NT2/D1 (cell line): Measurements from ENCODE around the gene HCN2.
"Not testable (repeated sequence)": the region's sequence is repeated elsewhere in the genome, so short reads cannot be mapped to it uniquely, and the experiment has no call there.

Source experiments
- DNase-seq: peaks from one replicate; pipeline ENCODE4 v3.0.0-alpha.2; 2011; ENCODE audit warnings: low read depth, low spot score
- H3K27me3 ChIP-seq: 2 replicates; pipeline ENCODE4 v1.6.0; 2011; ENCODE audit warnings: mild to moderate bottlenecking; ENCODE audit not compliant: insufficient read length, insufficient read depth
- H3K36me3 ChIP-seq: 2 replicates; pipeline ENCODE4 v1.6.1; 2011; ENCODE audit warnings: mild to moderate bottlenecking, low read length, mixed read lengths; ENCODE audit not compliant: insufficient read depth, insufficient read length
- H3K4me1 ChIP-seq: 2 replicates; pipeline ENCODE4 v1.5.1; 2011; ENCODE audit not compliant: insufficient read depth, insufficient read length
- H3K4me3 ChIP-seq: 2 replicates; pipeline ENCODE4 v1.5.1; 2011; ENCODE audit warnings: low read depth; ENCODE audit not compliant: insufficient read length
- H3K9ac ChIP-seq: 2 replicates; pipeline ENCODE4 v1.6.0; 2011; ENCODE audit warnings: low read depth; ENCODE audit not compliant: insufficient read length
- H3K9me3 ChIP-seq: 2 replicates; pipeline ENCODE4 v1.5.1; 2011; ENCODE audit warnings: mild to moderate bottlenecking, low read length; ENCODE audit not compliant: insufficient read depth
- SUZ12 ChIP-seq: IDR thresholded peaks from 2 replicates; pipeline ENCODE4 v1.6.1; 2011; ENCODE audit not compliant: insufficient read length, insufficient read depth; ENCODE audit errors: extremely low read depth
- YY1 ChIP-seq: IDR thresholded peaks from 2 replicates; pipeline ENCODE4 v1.6.1; 2011; ENCODE audit not compliant: insufficient read length, insufficient read depth
- ZNF274 ChIP-seq: IDR thresholded peaks from 2 replicates; pipeline ENCODE4 v1.6.1; 2011; ENCODE audit warnings: mild to moderate bottlenecking, low read depth, low read length

The HCN2 gene

DNA sequence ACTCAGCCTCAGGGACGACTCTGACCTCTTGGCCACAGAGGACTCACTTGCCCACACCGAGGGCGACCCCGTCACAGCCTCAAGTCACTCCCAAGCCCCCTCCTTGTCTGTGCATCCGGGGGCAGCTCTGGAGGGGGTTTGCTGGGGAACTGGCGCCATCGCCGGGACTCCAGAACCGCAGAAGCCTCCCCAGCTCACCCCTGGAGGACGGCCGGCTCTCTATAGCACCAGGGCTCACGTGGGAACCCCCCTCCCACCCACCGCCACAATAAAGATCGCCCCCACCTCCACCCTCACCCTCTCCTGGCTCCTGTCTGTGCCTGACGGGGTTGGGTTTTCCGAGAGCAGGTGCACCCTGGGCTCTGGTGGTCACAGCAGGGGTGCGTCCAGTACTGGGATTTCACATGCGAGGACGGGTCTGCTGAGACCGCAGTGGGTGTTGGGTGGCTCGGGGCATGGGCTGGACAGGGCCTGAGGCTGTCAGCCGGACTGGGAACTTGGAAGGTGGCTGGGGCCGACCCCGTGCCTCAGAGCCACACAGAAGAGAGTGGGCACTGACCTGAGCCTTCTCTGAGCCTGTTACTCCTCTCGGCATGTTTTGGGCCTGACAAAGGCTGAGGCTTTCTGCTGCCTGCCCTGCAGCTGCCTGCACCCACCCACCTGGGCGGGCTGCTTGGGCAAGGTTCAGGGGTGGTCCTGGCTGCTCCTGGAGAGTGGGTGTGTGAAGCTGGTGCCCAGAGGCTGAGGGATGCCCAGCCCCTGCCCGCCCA is 6.3 kb upstream of the HCN2 start:
- no peaks in the 10 kb centered on the region for H3K9me3 ChIP-seq
- peak overlapping the region; percentile 27 for H3K9ac ChIP-seq

DNA sequence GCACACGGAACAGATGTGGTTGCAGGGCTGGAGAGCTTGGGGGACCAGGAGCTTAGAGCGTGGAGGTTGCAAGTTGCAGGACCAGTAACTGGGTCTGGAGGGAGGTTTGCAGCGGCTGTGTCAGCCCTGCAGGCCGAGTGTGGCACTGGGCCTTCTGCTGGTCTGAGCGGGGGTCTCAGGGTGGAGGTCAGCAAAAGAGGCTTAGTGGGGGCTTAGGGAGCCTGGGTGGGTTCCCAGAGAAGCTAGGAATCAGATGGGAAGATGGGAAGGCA is 5.8 kb upstream of the HCN2 start:
- peaks cover 49% of the 10 kb centered on the region for H3K36me3 ChIP-seq
- H3K4me1 ChIP-seq, result peaks cover 29% of the 10 kb centered on the region
- no peak for DNase-seq
- peaks cover 8% of the 10 kb centered on the region for H3K27me3 ChIP-seq
- H3K9ac ChIP-seq, result peak overlapping the region; percentile 27
- TF ChIP-seq SUZ12, result no peak
- TF ChIP-seq YY1, result no peak
- TF ChIP-seq ZNF274, result no peak
- H3K9me3 ChIP-seq, result no peaks in the 10 kb centered on the region
- no peak overlapping the region for H3K4me3 ChIP-seq

More for the DNA sequence above, 6.3 kb upstream of the HCN2 start:
- no peak overlapping the region for H3K4me3 ChIP-seq
- H3K36me3 ChIP-seq, result peaks cover 52% of the 10 kb centered on the region
- H3K27me3 ChIP-seq, result peaks cover 3% of the 10 kb centered on the region
- DNase-seq, result no peak
- TF ChIP-seq ZNF274 (no peak), SUZ12 (no peak), YY1 (no peak)
- H3K4me1 ChIP-seq, result peaks cover 24% of the 10 kb centered on the region

DNA sequence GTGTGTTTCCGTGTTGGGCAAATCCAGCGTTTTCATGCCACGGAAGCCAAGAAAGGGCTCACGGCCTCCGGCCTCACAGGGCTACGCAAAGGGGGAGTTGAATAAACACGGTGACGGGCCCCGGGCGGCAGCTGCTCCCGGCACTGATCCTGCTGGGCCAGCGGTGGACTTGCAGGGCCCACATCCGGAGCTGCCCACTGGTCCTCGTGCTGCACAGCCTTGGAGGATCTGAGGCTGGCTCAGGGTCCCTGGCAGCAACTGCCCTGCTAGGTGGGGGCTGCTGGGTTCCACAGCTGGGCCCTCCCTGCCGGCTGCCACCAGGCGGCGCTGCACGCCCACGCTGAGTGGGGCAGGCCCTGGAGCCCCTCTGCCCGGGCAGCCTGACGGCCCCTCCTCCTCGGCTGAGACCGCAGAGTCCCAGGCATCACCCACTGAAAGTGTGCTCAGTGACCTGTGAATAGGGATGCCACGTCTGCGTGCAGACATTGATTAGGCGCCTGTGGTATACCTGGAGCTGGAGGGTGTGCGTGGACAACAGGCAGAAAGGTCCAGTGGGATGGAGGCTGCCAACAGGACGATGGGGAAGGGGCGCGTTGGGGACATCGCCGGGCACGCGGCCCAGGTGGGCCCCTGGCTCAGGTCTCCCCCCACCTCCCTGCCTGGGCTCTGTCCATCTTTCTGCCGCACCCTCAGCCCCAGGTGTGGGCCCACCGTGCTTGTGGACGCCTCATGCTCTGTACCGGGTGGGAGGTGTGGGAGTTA is 5.3 kb upstream of the HCN2 start:
- peak; percentile 54 for DNase-seq
- Histone ChIP-seq H3K36me3 (peaks cover 44% of the 10 kb centered on the region), H3K4me1 (peaks cover 28% of the 10 kb centered on the region), H3K4me3 (no peak overlapping the region), H3K9me3 (no peaks in the 10 kb centered on the region), H3K9ac (peak overlapping the region; percentile 27), H3K27me3 (peaks cover 14% of the 10 kb centered on the region)
- TF ChIP-seq SUZ12 (no peak), YY1 (no peak), ZNF274 (no peak)

DNA sequence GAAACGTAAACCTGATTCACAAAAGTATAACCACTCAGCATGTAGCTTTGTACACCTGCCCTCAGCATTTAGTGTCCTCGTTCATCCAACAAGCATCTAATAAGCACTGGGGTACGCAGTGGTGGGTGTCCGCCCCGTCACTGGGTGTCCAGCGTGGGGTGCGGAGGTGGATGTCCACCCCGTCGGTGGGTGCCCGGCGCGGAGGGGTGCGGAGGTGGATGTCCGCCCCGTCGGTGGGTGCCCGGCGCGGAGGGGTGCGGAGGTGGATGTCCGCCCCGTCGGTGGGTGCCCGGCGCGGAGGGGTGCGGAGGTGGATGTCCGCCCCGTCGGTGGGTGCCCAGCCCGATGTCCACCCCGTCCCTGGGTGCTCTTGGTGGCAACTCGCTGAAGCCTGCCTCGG is 4.5 kb upstream of the HCN2 start:
- H3K4me3 ChIP-seq, DNase-seq, H3K9me3 ChIP-seq, H3K9ac ChIP-seq: not testable (repeated sequence)
- H3K4me1 ChIP-seq, result peaks cover 27% of the 10 kb centered on the region
- peaks cover 14% of the 10 kb centered on the region for H3K27me3 ChIP-seq
- peaks cover 36% of the 10 kb centered on the region for H3K36me3 ChIP-seq

DNA sequence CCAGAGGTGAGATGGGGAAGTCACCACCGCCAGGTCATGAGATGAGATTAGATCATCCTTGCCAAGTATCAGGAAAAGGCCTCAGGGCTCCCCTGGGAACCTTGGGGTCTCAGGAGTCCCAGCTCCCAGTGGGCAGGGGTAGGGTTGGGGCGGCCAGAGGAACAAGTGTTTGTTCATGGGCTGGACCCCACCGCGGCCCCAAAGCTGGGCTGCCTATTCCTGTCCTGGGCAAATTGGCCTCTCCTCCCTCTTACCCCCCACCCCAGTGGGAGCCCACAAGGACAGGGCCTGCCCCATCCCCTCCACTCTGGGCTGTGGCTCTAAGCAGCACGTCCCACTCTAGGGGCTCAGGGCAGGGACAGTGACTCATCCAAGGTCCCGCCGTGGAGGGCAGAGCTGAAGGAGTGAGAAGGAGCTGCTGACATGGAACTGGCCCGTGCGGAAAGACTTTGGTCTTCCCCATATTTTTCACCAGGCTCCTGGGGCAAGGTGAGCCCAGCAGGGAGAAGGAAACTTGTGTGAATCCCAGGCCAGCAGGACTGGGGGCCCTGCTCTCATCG is 4.0 kb upstream of the HCN2 start:
- Histone ChIP-seq H3K9me3 (no peaks in the 10 kb centered on the region), H3K4me3 (no peak overlapping the region), H3K36me3 (peaks cover 31% of the 10 kb centered on the region), H3K27me3 (peaks cover 19% of the 10 kb centered on the region), H3K4me1 (peaks cover 25% of the 10 kb centered on the region), H3K9ac (peak overlapping the region; percentile 0)
- TF ChIP-seq ZNF274, result no peak
- no peak for TF ChIP-seq SUZ12
- no peak for TF ChIP-seq YY1
- DNase-seq, result no peak

DNA sequence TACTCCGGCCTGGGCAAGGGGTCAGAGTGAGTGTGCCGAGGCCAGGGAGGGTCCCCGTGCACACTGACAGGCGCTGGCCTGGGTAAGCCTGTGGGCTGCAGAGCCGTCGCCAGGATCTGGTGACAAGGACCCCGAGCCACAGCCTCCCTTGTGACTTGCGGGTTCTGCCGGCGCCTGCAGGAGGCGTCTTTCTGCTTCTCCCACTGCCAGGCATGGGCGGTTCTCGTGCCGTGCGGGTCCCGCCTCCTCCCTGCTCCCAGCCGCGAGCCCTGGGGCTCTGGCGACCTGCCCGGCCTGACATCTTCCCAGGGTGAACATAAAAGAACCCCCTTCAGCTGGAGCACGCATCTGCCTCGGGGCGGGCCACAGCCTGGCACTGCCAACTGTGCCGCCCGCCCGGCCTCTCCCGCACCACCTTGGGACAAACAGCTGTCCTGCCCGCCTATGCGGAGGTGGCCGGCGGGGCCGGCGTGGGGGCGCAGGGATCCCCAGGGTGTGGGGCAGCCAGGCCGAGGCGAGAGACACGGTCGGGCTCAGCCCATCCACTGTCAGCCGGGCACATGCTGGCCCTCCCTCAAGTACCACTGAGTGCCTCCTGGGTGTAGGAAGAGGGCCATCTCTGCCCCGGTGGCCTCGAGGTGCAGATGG is 1.5 kb upstream of the HCN2 start:
- Histone ChIP-seq H3K9me3 (no peaks in the 10 kb centered on the region), H3K4me3 (no peak overlapping the region), H3K36me3 (peaks cover 12% of the 10 kb centered on the region), H3K9ac (peak overlapping the region; percentile 42), H3K4me1 (peaks cover 37% of the 10 kb centered on the region), H3K27me3 (peaks cover 43% of the 10 kb centered on the region)
- DNase-seq, result peak; percentile 75
- no peak for TF ChIP-seq YY1
- TF ChIP-seq SUZ12, result no peak
- TF ChIP-seq ZNF274, result no peak
